ENCODE results near the gene RASGRF1.

- TF ChIP-seq POLR2AphosphoS5 (IDR thresholded peaks at IDR 0.05): no peak
- TF ChIP-seq POLR2A (IDR thresholded peaks at IDR 0.05): no peak
These were observed 139.4 kb downstream of the RASGRF1 start for GRCh38 chr15:78950902-78951840.

Measured in spleen (tissue), 3 donors.